HG03139 (cell line): ENCODE data around the gene CLIP4.

Experiments used
- ATAC-seq: cut with Tn5 transposase; IDR thresholded peaks from one replicate; pipeline ENCODE4 v1.9.1; 2021; ENCODE audit not compliant: unreplicated experiment

Gene CLIP4

DNA sequence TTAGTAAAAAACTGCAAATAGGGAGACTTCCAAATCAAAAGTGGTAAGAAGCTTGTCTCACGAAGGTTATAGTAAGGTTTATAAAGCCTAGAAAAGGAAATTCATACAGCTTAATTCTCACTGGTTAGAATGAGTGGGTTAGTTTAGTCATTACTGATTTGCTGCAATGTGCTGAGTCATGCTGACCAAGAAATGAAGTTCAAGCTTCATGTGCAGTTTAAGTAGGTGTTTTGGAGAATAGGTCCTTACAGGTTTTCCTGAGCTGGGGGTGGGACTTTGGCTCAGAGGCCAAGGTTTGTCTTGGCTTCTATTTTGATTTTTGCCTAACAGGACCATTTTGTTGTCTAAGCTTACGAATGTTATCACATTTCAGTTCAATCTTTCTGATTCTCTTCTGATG is 15.1 kb downstream of the CLIP4 start:
- ATAC-seq: no peak

- no peak for ATAC-seq
Measured at GRCh38 chr2:29134933-29135332, 19.7 kb downstream of the CLIP4 start.

- ATAC-seq: no peak
Measured at GRCh38 chr2:29139152-29139551, 23.9 kb downstream of the CLIP4 start.

- ATAC-seq: no peak
Measured at GRCh38 chr2:29139731-29140130, 24.5 kb downstream of the CLIP4 start.

DNA sequence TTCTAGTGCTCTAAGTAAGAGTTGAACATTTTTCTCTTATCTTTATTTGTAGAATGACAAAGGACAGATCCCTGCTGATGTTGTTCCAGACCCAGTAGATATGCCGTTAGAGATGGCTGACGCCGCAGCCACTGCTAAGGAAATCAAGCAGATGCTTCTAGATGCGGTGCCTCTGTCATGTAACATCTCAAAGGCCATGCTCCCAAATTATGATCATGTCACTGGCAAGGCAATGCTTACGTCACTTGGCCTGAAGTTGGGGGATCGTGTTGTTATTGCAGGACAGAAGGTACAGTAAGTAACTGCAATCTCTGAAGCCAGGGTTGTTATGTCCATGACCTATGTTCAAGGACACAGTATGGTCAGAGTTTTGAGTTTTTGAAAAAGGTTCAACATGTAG is 28.4 kb downstream of the CLIP4 start:
- ATAC-seq: no peak

GRCh38 chr2:29146197-29146596 is 31.0 kb downstream of the CLIP4 start:
- no peak for ATAC-seq

DNA sequence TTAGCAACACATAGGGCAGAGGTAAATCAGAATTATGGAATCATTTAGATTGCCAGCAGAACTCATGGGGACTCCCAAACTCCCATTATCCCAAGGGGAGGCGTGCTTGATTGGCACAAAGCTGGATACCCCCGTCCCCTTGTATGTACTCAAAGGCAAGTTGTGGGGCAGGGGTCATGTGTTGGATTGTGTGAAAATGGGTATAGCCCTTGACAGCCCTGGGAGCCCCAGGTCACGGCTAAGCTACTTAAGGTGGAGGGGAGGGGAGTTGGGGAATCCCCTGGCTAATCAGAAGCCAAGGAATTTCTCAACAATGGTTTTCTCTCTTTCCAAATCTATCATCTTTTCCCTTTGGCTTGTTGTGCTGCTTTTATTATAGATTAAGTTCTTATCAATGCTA is 32.7 kb downstream of the CLIP4 start:
- no peak for ATAC-seq

- no peak for ATAC-seq
Measured at GRCh38 chr2:29154610-29155009, 39.4 kb downstream of the CLIP4 start.

- no peak for ATAC-seq
Measured at GRCh38 chr2:29155578-29155977, 40.4 kb downstream of the CLIP4 start.

DNA sequence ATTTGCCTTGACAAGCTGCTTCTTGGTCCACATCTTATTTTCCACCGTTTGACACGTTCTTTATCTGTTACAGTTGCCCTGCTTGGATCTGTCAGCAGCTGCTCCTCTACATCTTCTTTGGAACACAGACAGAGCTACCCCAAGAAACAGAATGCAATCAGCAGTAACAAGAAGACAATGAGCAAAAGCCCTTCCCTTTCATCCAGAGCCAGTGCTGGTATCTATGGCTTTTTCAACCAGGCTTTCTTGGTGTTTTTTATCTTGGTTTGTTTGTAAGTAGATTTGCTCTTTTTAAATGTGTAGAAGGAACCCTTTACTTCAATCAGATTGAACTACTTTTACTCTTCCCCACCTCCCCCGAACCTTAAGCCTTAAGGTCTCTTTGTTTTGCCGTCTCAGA is 41.9 kb downstream of the CLIP4 start:
- ATAC-seq: no peak

DNA sequence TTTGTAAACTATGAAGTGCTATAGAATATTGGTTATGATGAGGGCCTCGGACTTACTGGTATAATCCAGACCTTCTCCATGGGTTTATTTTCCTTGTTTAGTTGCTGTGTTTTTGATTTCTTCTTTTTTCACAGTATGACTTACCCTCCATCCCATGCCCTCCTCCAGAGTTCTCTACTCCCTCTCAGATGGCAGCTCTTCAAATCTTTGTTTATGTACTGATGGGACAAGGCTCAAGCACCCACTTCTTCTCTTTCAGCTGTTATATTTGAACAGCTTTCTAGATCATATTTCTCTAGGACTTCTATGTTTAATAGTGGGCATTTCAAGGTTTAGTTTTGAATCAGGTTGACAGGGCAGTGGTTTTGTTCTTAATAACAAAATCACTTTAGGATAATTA is 43.9 kb downstream of the CLIP4 start:
- no peak for ATAC-seq

DNA sequence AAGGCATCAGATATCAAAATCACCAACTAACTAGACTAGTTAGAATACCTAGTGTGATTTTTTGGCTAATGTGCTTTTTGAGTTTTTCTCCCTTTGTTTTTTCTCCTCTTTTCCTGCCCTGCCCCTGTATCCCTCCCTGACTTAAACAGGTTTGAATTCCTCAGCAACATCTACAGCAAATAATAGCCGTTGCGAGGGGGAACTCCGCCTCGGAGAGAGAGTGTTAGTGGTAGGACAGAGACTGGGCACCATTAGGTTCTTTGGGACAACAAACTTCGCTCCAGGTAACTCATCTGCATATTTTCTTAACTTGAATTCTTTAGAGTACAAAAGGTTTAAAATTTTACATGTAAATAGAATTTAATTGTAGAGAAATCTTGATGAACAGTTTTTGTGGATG is 45.0 kb downstream of the CLIP4 start:
- no peak for ATAC-seq

GRCh38 chr2:29162204-29162928 is 47.2 kb downstream of the CLIP4 start:
- no peak for ATAC-seq

- ATAC-seq: no peak
Measured at GRCh38 chr2:29164091-29164846, 49.1 kb downstream of the CLIP4 start.

- no peak for ATAC-seq
Measured at GRCh38 chr2:29165362-29166241, 50.4 kb downstream of the CLIP4 start.

DNA sequence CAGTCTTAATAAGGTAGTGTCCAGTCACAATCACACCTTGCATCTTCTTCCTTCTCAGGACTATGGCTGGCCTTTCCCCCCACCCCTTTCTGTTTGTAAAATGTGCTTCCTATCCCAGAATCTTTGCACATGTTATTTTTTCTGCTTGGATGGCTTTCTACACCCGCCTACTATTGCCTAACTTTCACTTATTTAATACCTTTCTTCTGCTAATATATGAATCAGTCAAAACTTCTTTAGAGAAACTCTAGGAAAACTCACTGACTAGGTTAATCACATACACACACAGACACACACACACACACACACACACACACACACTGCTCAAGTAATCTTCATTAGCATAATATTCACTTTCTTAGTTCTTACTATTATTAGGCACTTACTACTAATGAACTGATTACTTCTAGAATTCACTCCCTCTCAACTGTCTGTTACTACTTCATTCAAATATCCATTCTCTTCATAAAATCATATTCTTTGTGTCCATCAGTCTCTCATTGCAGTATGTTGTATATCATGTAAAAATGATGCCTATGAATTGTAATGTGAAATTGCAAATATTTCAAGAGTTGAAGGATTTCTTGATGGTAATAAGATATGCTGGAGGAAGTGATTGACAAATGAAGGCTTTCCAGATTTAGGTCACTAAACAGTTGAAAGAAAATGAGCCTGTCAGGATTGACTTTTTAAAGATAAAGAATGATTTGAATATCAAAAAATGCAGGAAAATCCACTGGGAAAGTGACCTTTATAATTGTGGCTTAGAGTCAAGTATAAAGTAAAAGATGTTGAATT is 51.2 kb downstream of the CLIP4 start:
- ATAC-seq: no peak

GRCh38 chr2:29174937-29175336 is 59.7 kb downstream of the CLIP4 start:
- ATAC-seq: no peak

DNA sequence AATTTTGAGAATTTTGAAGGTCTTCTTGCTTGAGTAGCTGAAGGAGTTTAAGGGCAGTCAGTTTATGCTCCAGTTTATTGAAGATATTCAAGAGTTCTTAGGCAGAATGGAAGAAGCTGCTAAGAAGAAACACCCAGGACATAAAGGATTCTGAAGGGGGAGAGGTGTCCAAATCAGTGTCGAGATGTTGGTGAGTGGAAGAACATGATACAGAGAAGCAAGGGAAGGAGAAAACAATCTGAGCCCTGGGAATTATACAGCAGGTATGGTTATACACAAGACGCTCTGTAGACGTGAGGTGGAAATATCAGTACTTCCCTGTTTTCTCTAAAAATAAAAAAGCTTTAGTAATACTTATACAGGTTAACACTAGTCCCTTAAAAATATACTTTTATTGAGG is 60.1 kb downstream of the CLIP4 start:
- ATAC-seq: no peak

- ATAC-seq: no peak
Measured at GRCh38 chr2:29182334-29182733, 67.1 kb downstream of the CLIP4 start.

- no peak for ATAC-seq
Measured at GRCh38 chr2:29182920-29183319, 67.7 kb downstream of the CLIP4 start.

DNA sequence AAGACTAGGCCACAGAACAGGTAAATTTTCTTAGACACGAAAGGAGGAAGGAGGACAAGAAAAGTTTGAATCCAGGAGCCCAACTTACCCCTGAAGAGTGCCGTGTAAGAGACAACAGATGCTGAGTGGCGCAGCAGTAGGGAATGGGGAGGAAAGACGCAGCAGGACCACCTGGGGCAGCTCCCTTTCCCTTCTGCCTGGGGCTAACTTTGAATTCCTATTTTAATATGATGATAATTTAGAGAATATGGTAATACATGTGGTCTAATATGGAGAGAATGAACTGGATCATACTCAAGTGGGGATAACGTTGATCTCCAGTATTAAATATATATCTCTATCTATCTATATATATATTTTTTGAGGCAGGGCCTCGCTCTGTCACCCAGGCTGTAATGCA is 69.3 kb downstream of the CLIP4 start:
- no peak for ATAC-seq
